Measurements from ENCODE around the gene PRICKLE1.

The PRICKLE1 gene

DNA sequence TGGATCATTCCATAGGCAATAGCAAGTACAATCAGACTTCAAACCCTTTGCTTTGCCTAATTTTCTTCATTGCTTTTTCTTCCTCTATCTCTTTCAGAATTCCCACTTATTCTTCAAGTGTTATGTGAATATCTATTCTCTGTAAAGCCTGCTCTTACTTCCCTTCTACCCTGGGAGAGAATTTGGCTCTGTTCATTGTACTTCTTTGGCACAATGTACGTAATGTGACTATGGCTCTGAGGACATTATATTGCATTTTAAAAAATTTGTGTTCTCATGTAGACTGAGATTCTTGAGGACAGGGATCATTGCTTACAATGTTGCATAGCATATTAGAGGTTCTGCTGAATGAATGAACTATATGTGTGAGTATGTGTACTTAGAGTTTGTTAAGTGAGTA, 16.9 kb upstream of the PRICKLE1 start:
- no peak overlapping the region for H3K27ac ChIP-seq
- in situ Hi-C loops (cut with HindIII; ENCODE audit: low pct_ligation_motif_present, low sequenced_read_pairs) = no loop called here
- H3K4me3 ChIP-seq (ENCODE audit: low read depth, low read length) = no peak overlapping the region
- DNase-seq = no peak
- TF ChIP-seq, protein P1, sequence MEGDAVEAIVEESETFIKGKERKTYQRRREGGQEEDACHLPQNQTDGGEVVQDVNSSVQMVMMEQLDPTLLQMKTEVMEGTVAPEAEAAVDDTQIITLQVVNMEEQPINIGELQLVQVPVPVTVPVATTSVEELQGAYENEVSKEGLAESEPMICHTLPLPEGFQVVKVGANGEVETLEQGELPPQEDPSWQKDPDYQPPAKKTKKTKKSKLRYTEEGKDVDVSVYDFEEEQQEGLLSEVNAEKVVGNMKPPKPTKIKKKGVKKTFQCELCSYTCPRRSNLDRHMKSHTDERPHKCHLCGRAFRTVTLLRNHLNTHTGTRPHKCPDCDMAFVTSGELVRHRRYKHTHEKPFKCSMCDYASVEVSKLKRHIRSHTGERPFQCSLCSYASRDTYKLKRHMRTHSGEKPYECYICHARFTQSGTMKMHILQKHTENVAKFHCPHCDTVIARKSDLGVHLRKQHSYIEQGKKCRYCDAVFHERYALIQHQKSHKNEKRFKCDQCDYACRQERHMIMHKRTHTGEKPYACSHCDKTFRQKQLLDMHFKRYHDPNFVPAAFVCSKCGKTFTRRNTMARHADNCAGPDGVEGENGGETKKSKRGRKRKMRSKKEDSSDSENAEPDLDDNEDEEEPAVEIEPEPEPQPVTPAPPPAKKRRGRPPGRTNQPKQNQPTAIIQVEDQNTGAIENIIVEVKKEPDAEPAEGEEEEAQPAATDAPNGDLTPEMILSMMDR (IDR thresholded peaks at IDR 0.05; ENCODE audit: low read depth, low read length, missing control alignments) = no peak
- no peaks in the 10 kb centered on the region for H3K27me3 ChIP-seq (replicated peaks)
- no peaks in the 10 kb centered on the region for H3K36me3 ChIP-seq (replicated peaks)

- no peak overlapping the region for H3K4me3 ChIP-seq (ENCODE audit: low read depth, low read length)
- TF ChIP-seq, protein P1 (IDR thresholded peaks at IDR 0.05; ENCODE audit: low read depth, low read length, missing control alignments) = no peak
- in situ Hi-C loops (cut with HindIII; ENCODE audit: low pct_ligation_motif_present, low sequenced_read_pairs) = no loop called here
- no peak overlapping the region for H3K27ac ChIP-seq
- H3K36me3 ChIP-seq (replicated peaks) = no peaks in the 10 kb centered on the region
- no peak for DNase-seq
- no peaks in the 10 kb centered on the region for H3K27me3 ChIP-seq (replicated peaks)
Measured at GRCh38 chr12:42605685-42606084, 16.1 kb upstream of the PRICKLE1 start.

GRCh38 chr12:42603246-42603990, 13.9 kb upstream of the PRICKLE1 start:
- Histone ChIP-seq H3K4me3 (ENCODE audit: low read depth, low read length) (no peak overlapping the region), H3K36me3 (replicated peaks) (no peaks in the 10 kb centered on the region), H3K27me3 (replicated peaks) (no peaks in the 10 kb centered on the region), H3K27ac (no peak overlapping the region)
- DNase-seq = no peak
- TF ChIP-seq, protein P1 (IDR thresholded peaks at IDR 0.05; ENCODE audit: low read depth, low read length, missing control alignments) = no peak
- in situ Hi-C loops (cut with HindIII; ENCODE audit: low pct_ligation_motif_present, low sequenced_read_pairs) = no loop called here

- H3K36me3 ChIP-seq (replicated peaks) = no peaks in the 10 kb centered on the region
- in situ Hi-C loops (cut with HindIII; ENCODE audit: low pct_ligation_motif_present, low sequenced_read_pairs) = no loop called here
- TF ChIP-seq, protein P1 (IDR thresholded peaks at IDR 0.05; ENCODE audit: low read depth, low read length, missing control alignments) = no peak
- no peak for DNase-seq
- H3K27ac ChIP-seq = no peak overlapping the region
- no peak overlapping the region for H3K4me3 ChIP-seq (ENCODE audit: low read depth, low read length)
- peaks cover 4% of the 10 kb centered on the region for H3K27me3 ChIP-seq (replicated peaks)
Measured at GRCh38 chr12:42593874-42594273, 4.3 kb upstream of the PRICKLE1 start.

GRCh38 chr12:42590330-42590934, 886 bp upstream of the PRICKLE1 start:
- Histone ChIP-seq H3K4me3 (ENCODE audit: low read depth, low read length) (peak overlapping the region; percentile 62), H3K36me3 (replicated peaks) (no peaks in the 10 kb centered on the region), H3K27me3 (replicated peaks) (peaks cover 4% of the 10 kb centered on the region), H3K27ac (no peak overlapping the region)
- DNase-seq = no peak
- TF ChIP-seq, protein P1 (IDR thresholded peaks at IDR 0.05; ENCODE audit: low read depth, low read length, missing control alignments) = peak; percentile 17
- in situ Hi-C loops (cut with HindIII; ENCODE audit: low pct_ligation_motif_present, low sequenced_read_pairs) = no loop called here
